Lower leg skin (tissue), 4 donors: ENCODE results near the gene PLEKHN1. TPM values are rescaled to one million over a fixed set of nuclear protein-coding genes. Genes with fewer than 3 reads are reported as not detected.

Experiments
- DNase-seq, 2 donors: peaks; one replicate each; pipeline ENCODE4 v3.0.0-alpha.2; 2019; ENCODE audit warnings: low spot score in 2 of 2
- H3K4me3 ChIP-seq: fragments of 200-600 bp; sonication (generic); 2 replicates; pipeline ENCODE4 v1.5.1; 2017; ENCODE audit warnings: mild to moderate bottlenecking, low read depth; ENCODE audit not compliant: poor library complexity, severe bottlenecking
- CTCF ChIP-seq, 3 donors: fragments of 450-650 bp; IDR thresholded peaks; one replicate each; pipeline ENCODE4 v1.5.1; 2016; ENCODE audit warnings: antibody characterized with exemption in 3 of 3, mild to moderate bottlenecking in 3 of 3, moderate library complexity in 2 of 3
- POLR2A ChIP-seq, 2 donors: fragments of 450-650 bp; IDR thresholded peaks; one replicate each; pipeline ENCODE4 v1.6.1; 2016 to 2017; ENCODE audit warnings: antibody characterized with exemption in 2 of 2, mild to moderate bottlenecking in 1 of 2, moderate library complexity in 1 of 2
- WGBS, 2 donors: methylation state at CpG; one replicate each; pipeline ENCODE4 v1.1.5; 2018; 5-methylcytosine and 5-hydroxymethylcytosine counted together
- intact Hi-C: fragments of 100-400 bp; cut with DNase I; formaldehyde crosslinking; loops from one replicate; pipeline ENCODE4 v1.15.0; 2023; ENCODE audit warnings: low total_unique reads
- total RNA-seq, 4 donors: library from RNA; depleted of rRNA; stranded (reverse); fragments of >200 nt; gene quantifications; one replicate each; pipeline ENCODE4 v1.1.0, GENCODE V29; 2016

Gene PLEKHN1
- total RNA-seq, 4 donors from 2014 or later, result 38.7 to 109 (median 45.3) TPM

- DNase-seq, result no peak
- intact Hi-C loops, result no loop called here
- WGBS, 2 donors, result 54 to 57% methylated on average over 16 to 29 of the region's 29 CpGs
- no peak overlapping the region for H3K4me3 ChIP-seq
- TF ChIP-seq POLR2A (IDR thresholded peaks at IDR 0.05), result no peak
- no peak for TF ChIP-seq CTCF (IDR thresholded peaks at IDR 0.05)
Observed at GRCh38 chr1:919271-919872, 46.9 kb upstream of the PLEKHN1 start.

GRCh38 chr1:920010-920409, 46.3 kb upstream of the PLEKHN1 start:
- no peak for DNase-seq
- TF ChIP-seq CTCF (IDR thresholded peaks at IDR 0.05), result no peak
- TF ChIP-seq POLR2A (IDR thresholded peaks at IDR 0.05), result no peak
- intact Hi-C loops, result no loop called here
- WGBS, 2 donors, result 29 to 32% methylated on average over 17 to 23 of the region's 23 CpGs
- no peak overlapping the region for H3K4me3 ChIP-seq

- no peak for DNase-seq
- no peak for TF ChIP-seq CTCF (IDR thresholded peaks at IDR 0.05)
- no peak for TF ChIP-seq POLR2A (IDR thresholded peaks at IDR 0.05)
- WGBS, 2 donors, result 0 to 8% methylated on average over 7 to 9 of the region's 13 CpGs
- intact Hi-C loops, result no loop called here
- no peak overlapping the region for H3K4me3 ChIP-seq
Observed at GRCh38 chr1:920521-920920, 45.8 kb upstream of the PLEKHN1 start.

GRCh38 chr1:921011-921837, 45.1 kb upstream of the PLEKHN1 start:
- TF ChIP-seq POLR2A (IDR thresholded peaks at IDR 0.05) (no peak), CTCF (IDR thresholded peaks at IDR 0.05) (peak in 1 of 3 donors; percentile 27)
- DNase-seq, result no peak
- intact Hi-C loops, result no loop called here
- 24 to 26% methylated on average over 26 to 28 of the region's 38 CpGs for WGBS, 2 donors
- no peak overlapping the region for H3K4me3 ChIP-seq

- peak in 1 of 2 donors; percentile 93 for DNase-seq
- 10% methylated on average over 22 to 31 of the region's 72 CpGs for WGBS, 2 donors
- H3K4me3 ChIP-seq, result peak within 1 kb of the TSS; percentile 20
- intact Hi-C loops, result no loop called here
- TF ChIP-seq POLR2A (IDR thresholded peaks at IDR 0.05) (no peak), CTCF (IDR thresholded peaks at IDR 0.05) (no peak)
Observed at GRCh38 chr1:923131-923990, 42.9 kb upstream of the PLEKHN1 start, which contains the start of gene SAMD11. Gene SAMD11, plus strand, starts transcription at chr1:923923. Its CDS starts 509 bp downstream, at chr1:924432.
